ENCODE results near the gene MICA. TPM values are rescaled to one million over a fixed set of nuclear protein-coding genes. Genes with fewer than 3 reads are reported as not detected.
A peak's percentile ranks its signal among the peaks of the same experiment; 100 is the strongest.

Gene MICA
- total RNA-seq, result 10 to 100 TPM; 12.5 to 13.7 TPM
- 19.4 TPM for polyA plus RNA-seq (2013, experiment 1 of 2)
- polyA plus RNA-seq (2013, experiment 2 of 2), result 20.5 TPM
- long read RNA-seq, experiment 1, partial matches to known transcripts, result 6 of 9 reads
- long read RNA-seq, experiment 1, other reads (novel, unspliced or antisense), result 1 of 9 reads
- long read RNA-seq, experiment 2, transcript MICA-209 (6 exons, 1,386 nt), result major isoform, 5 of 7 reads
- long read RNA-seq, experiment 2, partial matches to known transcripts, result 1 of 7 reads
- long read RNA-seq, experiment 2, other reads (novel, unspliced or antisense), result 1 of 7 reads
- long read RNA-seq, experiment 3, transcript MICA-209 (6 exons, 1,386 nt), result major isoform, 22 of 27 reads
- long read RNA-seq, experiment 3, partial matches to known transcripts, result 2 of 27 reads
- long read RNA-seq, experiment 3, other reads (novel, unspliced or antisense), result 3 of 27 reads
- long read RNA-seq, experiment 4, transcript MICA-209 (6 exons, 1,386 nt), result major isoform, 24 of 37 reads
- long read RNA-seq, experiment 4, partial matches to known transcripts, result 0 of 37 reads
- long read RNA-seq, experiment 4, other reads (novel, unspliced or antisense), result 12 of 37 reads

GRCh38 chr6:31403283-31404060, at the start of gene MICA:
Gene MICA, plus strand, starts transcription at chr6:31403595. Its CDS starts 38 bp downstream, at chr6:31403633.
- H3K4me3 ChIP-seq (ENCODE audit: low read length), result peak within 1 kb of the TSS; percentile 88
- Mint-ChIP-seq H3K27ac (peak within 1 kb of the TSS; percentile 96), H3K4me1 (peaks cover 30% of the 10 kb centered on the region), H3K36me3 (ENCODE audit: low read depth) (peaks cover 2% of the 10 kb centered on the region), H3K9me3 (peaks cover 12% of the 10 kb centered on the region), H3K27me3 (ENCODE audit: insufficient read depth) (peaks cover 36% of the 10 kb centered on the region), H3K4me3 (peak within 1 kb of the TSS; percentile 86)
- peak; percentile 98 for DNase-seq
- no peaks in the 10 kb centered on the region for H3K36me3 ChIP-seq (ENCODE audit: control insufficient read depth, insufficient read depth, low read length)
- peak; percentile 45 for TF ChIP-seq CTCF (conservative IDR thresholded peaks at IDR 0.05)
- H3K4me1 ChIP-seq (ENCODE audit: control insufficient read depth, insufficient read depth, low read length), result no peaks in the 10 kb centered on the region
- peak within 1 kb of the TSS; percentile 42 for H3K9ac ChIP-seq (ENCODE audit: extremely low read depth, low read length, poor library complexity, severe bottlenecking)
- no peak within 1 kb of the TSS for H3K27ac ChIP-seq (ENCODE audit: low read depth, low read length)
- WGBS, 2 experiments (ENCODE audit: insufficient coverage in 1 of 2, insufficient read length in 1 of 2), result 0% methylated on average over 35 to 58 of the region's 58 CpGs
- peaks cover 15% of the 10 kb centered on the region for H3K9me3 ChIP-seq (ENCODE audit: control insufficient read depth, low read length)
- peaks cover 36% of the 10 kb centered on the region for H3K27me3 ChIP-seq (ENCODE audit: control insufficient read depth, insufficient read depth, low read length, poor library complexity, severe bottlenecking)

GRCh38 chr6:31354158-31354863, 49.1 kb upstream of the MICA start:
- no peak for DNase-seq
- no peaks in the 10 kb centered on the region for H3K9me3 ChIP-seq (ENCODE audit: control insufficient read depth, low read length)
- no peak overlapping the region for H3K9ac ChIP-seq (ENCODE audit: extremely low read depth, low read length, poor library complexity, severe bottlenecking)
- no peak for TF ChIP-seq CTCF (conservative IDR thresholded peaks at IDR 0.05)
- Mint-ChIP-seq H3K4me1 (peaks cover 24% of the 10 kb centered on the region), H3K36me3 (ENCODE audit: low read depth) (peaks cover 23% of the 10 kb centered on the region), H3K27me3 (ENCODE audit: insufficient read depth) (peaks cover 80% of the 10 kb centered on the region), H3K27ac (no peak overlapping the region), H3K4me3 (peak overlapping the region; percentile 72), H3K9me3 (no peaks in the 10 kb centered on the region)
- no peaks in the 10 kb centered on the region for H3K36me3 ChIP-seq (ENCODE audit: control insufficient read depth, insufficient read depth, low read length)
- H3K27ac ChIP-seq (ENCODE audit: low read depth, low read length), result no peak overlapping the region
- 80 to 81% methylated on average over 2 to 7 of the region's 11 CpGs for WGBS, 2 experiments (ENCODE audit: insufficient coverage in 1 of 2, insufficient read length in 1 of 2)
- peaks cover 65% of the 10 kb centered on the region for H3K27me3 ChIP-seq (ENCODE audit: control insufficient read depth, insufficient read depth, low read length, poor library complexity, severe bottlenecking)
- H3K4me3 ChIP-seq (ENCODE audit: low read length), result no peak overlapping the region
- H3K4me1 ChIP-seq (ENCODE audit: control insufficient read depth, insufficient read depth, low read length), result no peaks in the 10 kb centered on the region

Data from endodermal cell (in vitro differentiated cells).